Measurements from ENCODE around the gene CEP295NL. TPM values are rescaled to one million over a fixed set of nuclear protein-coding genes. Genes with fewer than 3 reads are reported as not detected.

Gene CEP295NL
- total RNA-seq, 1 experiment from 2014 or later, result 2.0 TPM

DNA sequence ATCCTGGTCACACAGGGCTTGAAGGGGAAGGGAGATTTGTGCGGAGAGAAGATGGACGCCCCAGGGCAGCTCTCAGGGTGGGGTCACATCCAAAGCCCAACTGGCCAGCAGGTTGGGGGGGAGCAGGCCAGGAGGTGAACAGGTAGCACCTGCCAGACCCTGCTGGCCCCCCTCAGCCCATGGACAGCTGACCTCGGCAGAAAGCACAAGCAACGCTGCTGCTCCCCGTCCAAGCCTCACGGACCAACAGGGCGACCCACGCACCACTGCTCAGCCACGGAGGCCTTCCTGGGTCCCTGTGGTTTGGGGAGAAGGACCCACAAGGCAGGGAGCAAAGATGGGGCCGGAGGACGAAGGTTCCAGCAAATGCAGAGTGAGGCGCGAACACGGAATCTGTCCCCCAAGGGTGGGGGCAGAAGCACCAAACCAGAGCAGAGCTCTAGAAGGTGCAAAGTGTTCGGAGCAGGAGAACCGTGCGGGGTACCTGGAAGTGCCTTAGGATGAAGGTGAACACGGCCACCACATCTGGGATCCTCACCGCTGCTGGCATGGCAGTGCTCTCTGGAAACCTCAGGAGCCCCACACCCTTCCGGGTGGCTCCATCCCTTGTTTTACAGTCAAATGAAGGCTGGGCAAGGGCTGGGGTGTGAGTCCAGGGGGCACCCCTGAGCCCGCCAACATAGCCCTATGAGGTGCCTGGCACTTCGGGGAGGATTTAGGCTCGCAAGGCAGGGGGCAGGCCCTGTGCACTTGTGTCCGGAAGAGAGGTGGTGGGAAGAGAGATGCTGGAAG lies 17.9 kb downstream of the CEP295NL start:
- Histone ChIP-seq H3K4me1 (peaks cover 40% of the 10 kb centered on the region), H3K27me3 (replicated peaks; ENCODE audit: control insufficient read depth, insufficient read depth, low read length) (no peaks in the 10 kb centered on the region), H3K9me3 (no peaks in the 10 kb centered on the region), H3K4me3 (ENCODE audit: low read depth, low read length) (no peak overlapping the region), H3K36me3 (ENCODE audit: control insufficient read depth, insufficient read depth, low read length) (no peaks in the 10 kb centered on the region)
- Mint-ChIP-seq H3K36me3 (ENCODE audit: insufficient read depth, unreplicated experiment) (peaks cover 47% of the 10 kb centered on the region), H3K27me3 (ENCODE audit: insufficient read depth, unreplicated experiment) (no peaks in the 10 kb centered on the region), H3K9me3 (ENCODE audit: unreplicated experiment) (no peaks in the 10 kb centered on the region), H3K4me1 (ENCODE audit: low read depth, unreplicated experiment) (peaks cover 19% of the 10 kb centered on the region), H3K4me3 (ENCODE audit: unreplicated experiment) (peak overlapping the region; percentile 68), H3K27ac (ENCODE audit: unreplicated experiment) (peak overlapping the region; percentile 96)
- ChIA-PET CTCF (interaction anchor here (2.2 kb wide), 1 partner anchor 19 kb away, joined by 12 read pairs; no protein-coding TSS in a partner anchor), POLR2A (no interaction called here)
- intact Hi-C loops (cut with micrococcal nuclease; ENCODE audit: unreplicated experiment), result no loop called here
- DNase-seq, result no peak
- TF ChIP-seq, protein P1, sequence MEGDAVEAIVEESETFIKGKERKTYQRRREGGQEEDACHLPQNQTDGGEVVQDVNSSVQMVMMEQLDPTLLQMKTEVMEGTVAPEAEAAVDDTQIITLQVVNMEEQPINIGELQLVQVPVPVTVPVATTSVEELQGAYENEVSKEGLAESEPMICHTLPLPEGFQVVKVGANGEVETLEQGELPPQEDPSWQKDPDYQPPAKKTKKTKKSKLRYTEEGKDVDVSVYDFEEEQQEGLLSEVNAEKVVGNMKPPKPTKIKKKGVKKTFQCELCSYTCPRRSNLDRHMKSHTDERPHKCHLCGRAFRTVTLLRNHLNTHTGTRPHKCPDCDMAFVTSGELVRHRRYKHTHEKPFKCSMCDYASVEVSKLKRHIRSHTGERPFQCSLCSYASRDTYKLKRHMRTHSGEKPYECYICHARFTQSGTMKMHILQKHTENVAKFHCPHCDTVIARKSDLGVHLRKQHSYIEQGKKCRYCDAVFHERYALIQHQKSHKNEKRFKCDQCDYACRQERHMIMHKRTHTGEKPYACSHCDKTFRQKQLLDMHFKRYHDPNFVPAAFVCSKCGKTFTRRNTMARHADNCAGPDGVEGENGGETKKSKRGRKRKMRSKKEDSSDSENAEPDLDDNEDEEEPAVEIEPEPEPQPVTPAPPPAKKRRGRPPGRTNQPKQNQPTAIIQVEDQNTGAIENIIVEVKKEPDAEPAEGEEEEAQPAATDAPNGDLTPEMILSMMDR (IDR thresholded peaks at IDR 0.05; ENCODE audit: insufficient read depth in 1 of 2, low read depth in 1 of 2, low read length in 1 of 2, severe bottlenecking in 1 of 2, unreplicated experiment in 1 of 2), result no peak
- BruUV-seq (replicated peaks), result no TSS peak

DNA sequence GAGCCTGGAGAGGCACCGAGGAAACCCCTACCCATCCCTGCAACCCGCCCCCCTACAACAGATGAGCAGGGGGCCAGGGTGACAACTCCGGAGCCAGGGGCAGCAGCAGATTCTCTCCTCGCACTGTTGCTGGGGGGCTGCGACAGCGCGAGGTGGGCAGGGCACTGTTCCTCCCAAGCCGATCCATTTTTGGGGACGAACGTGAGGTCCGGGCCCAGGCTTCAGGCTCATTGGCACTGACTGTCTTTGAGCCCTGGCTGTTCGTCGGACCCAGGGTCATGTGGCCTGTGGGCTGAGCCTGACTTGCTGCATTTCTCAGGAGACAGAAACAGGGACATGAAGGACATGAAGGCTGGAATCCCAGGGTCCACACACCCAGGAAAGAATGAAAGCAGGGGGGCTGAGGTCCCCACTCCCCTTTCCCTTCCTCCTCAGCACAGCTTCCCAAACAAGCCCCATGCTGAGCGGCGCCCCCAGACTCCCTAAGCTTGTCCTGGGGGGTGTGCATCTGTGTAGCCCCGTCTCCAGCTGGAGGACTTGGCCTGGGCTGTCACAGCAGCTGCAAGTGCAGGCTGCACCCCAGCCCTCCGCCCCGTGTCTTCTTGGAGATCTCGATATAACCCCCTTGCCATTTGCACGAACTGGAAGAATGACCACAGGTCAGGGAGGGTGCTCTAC lies 18.7 kb downstream of the CEP295NL start:
- Histone ChIP-seq H3K4me1 (peaks cover 40% of the 10 kb centered on the region), H3K9me3 (no peaks in the 10 kb centered on the region), H3K4me3 (ENCODE audit: low read depth, low read length) (peak overlapping the region; percentile 0; the same call in 1 of the 2 replicates), H3K27me3 (replicated peaks; ENCODE audit: control insufficient read depth, insufficient read depth, low read length) (no peaks in the 10 kb centered on the region), H3K36me3 (ENCODE audit: control insufficient read depth, insufficient read depth, low read length) (no peaks in the 10 kb centered on the region; the same call in 1 of the 2 replicates)
- TSS peak; percentile 68 for BruUV-seq (replicated peaks)
- no peaks in the 10 kb centered on the region for H3K9me3 Mint-ChIP-seq (ENCODE audit: unreplicated experiment)
- TF ChIP-seq, protein P1 (IDR thresholded peaks at IDR 0.05; ENCODE audit: insufficient read depth in 1 of 2, low read depth in 1 of 2, low read length in 1 of 2, severe bottlenecking in 1 of 2, unreplicated experiment in 1 of 2), result no peak
- H3K4me1 Mint-ChIP-seq (ENCODE audit: low read depth, unreplicated experiment), result peaks cover 19% of the 10 kb centered on the region
- peaks cover 50% of the 10 kb centered on the region for H3K36me3 Mint-ChIP-seq (ENCODE audit: insufficient read depth, unreplicated experiment)
- ChIA-PET CTCF (interaction anchor here (0.7 to 2.2 kb wide), 4 partner anchors 15 to 87 kb away, joined by 3 to 13 read pairs (median 8); no protein-coding TSS in a partner anchor), POLR2A (interaction anchor here (1.3 kb wide), 1 partner anchor 15 kb away, joined by 6 read pairs; no protein-coding TSS in a partner anchor)
- peak overlapping the region; percentile 68 for H3K4me3 Mint-ChIP-seq (ENCODE audit: unreplicated experiment)
- DNase-seq, result peak in 1 of 2 experiments; percentile 38
- H3K27ac Mint-ChIP-seq (ENCODE audit: unreplicated experiment), result peak overlapping the region; percentile 96
- intact Hi-C loops (cut with micrococcal nuclease; ENCODE audit: unreplicated experiment), result no loop called here
- H3K27me3 Mint-ChIP-seq (ENCODE audit: insufficient read depth, unreplicated experiment), result no peaks in the 10 kb centered on the region

DNA sequence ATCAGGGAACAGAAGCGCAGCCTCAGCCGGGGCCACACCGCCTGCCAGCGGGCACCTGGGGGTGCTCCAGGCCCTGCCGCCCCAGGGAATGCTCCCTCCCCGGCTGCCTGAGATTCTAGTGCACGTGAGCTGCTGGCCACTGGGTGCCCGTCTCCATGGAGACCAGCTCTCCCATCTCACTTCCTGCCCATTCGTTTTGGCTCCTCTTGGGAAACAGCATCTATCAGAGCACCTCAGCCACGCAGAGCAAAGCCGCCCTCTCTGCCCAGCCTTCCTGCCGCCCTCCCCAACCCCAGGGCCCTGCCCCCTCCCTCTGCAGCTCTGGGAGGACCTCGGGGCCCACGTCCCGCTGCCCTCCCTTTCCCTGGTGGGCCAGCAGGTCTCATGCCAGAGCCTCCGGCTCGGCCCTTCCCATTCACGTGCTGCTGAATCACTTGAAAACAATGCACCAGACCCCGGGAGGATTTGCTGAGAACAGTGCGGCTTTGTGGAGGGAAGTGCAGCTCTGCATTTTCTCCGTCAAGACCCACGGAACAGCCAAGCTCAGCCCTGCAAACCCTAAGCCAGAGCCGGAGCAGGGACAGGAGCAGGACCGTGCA lies 19.4 kb downstream of the CEP295NL start:
- ChIA-PET CTCF (interaction anchor here (0.7 to 2.2 kb wide), 4 partner anchors 16 to 88 kb away, joined by 3 to 13 read pairs (median 8); no protein-coding TSS in a partner anchor), POLR2A (interaction anchor here (0.5 to 1.3 kb wide), 3 partner anchors 16 to 58 kb away, joined by 4 to 6 read pairs (median 6); no protein-coding TSS in a partner anchor)
- H3K27ac Mint-ChIP-seq (ENCODE audit: unreplicated experiment), result peak overlapping the region; percentile 96
- peak overlapping the region; percentile 68 for H3K4me3 Mint-ChIP-seq (ENCODE audit: unreplicated experiment)
- BruUV-seq (replicated peaks), result no TSS peak
- no peaks in the 10 kb centered on the region for H3K27me3 ChIP-seq (replicated peaks; ENCODE audit: control insufficient read depth, insufficient read depth, low read length)
- no peaks in the 10 kb centered on the region for H3K9me3 ChIP-seq
- H3K27me3 Mint-ChIP-seq (ENCODE audit: insufficient read depth, unreplicated experiment), result no peaks in the 10 kb centered on the region
- peaks cover 50% of the 10 kb centered on the region for H3K36me3 Mint-ChIP-seq (ENCODE audit: insufficient read depth, unreplicated experiment)
- H3K9me3 Mint-ChIP-seq (ENCODE audit: unreplicated experiment), result no peaks in the 10 kb centered on the region
- no peaks in the 10 kb centered on the region; the same call in 1 of the 2 replicates for H3K36me3 ChIP-seq (ENCODE audit: control insufficient read depth, insufficient read depth, low read length)
- peak overlapping the region; percentile 13; the same call in 1 of the 2 replicates for H3K4me3 ChIP-seq (ENCODE audit: low read depth, low read length)
- H3K4me1 Mint-ChIP-seq (ENCODE audit: low read depth, unreplicated experiment), result peaks cover 19% of the 10 kb centered on the region
- TF ChIP-seq, protein P1 (IDR thresholded peaks at IDR 0.05; ENCODE audit: insufficient read depth in 1 of 2, low read depth in 1 of 2, low read length in 1 of 2, severe bottlenecking in 1 of 2, unreplicated experiment in 1 of 2), result no peak
- intact Hi-C loops (cut with micrococcal nuclease; ENCODE audit: unreplicated experiment), result loop anchor here (1.0 to 2.0 kb wide), 4 partner anchors 16 to 79 kb away; partner anchors contain the start of gene TIMP2
- peaks cover 40% of the 10 kb centered on the region for H3K4me1 ChIP-seq
- peak in 1 of 2 experiments; percentile 95 for DNase-seq
